ENCODE measurements around the gene PBX1. TPM values are rescaled to one million over a fixed set of nuclear protein-coding genes. Genes with fewer than 3 reads are reported as not detected.

The PBX1 gene
- total RNA-seq, 4 donors from 2014 or later: 25.8 to 31.0 (median 27.1) TPM

DNA sequence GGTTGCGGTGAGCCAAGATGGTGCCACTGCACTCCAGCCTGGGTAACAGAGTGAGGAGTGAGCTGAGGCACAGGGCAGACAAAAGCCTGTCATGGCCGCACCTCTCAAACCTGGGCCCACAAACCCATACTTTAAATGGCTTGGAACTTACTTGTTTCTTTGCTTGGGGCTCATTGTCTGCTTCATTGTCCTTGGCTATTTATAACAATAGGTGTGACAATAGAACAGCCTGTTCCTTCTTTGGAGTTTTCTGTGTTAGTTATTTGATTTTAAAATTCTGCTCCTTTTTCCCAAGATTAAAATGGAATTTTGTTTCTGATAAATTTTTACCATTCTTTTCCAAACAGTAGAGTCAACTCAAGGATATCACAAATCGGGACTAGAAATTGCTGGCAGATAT lies 94.7 kb downstream of the PBX1 start:
- no peak overlapping the region for H3K27ac ChIP-seq
- H3K4me1 ChIP-seq: peaks cover 0 to 13% (median under 1%) of the 10 kb centered on the region in 4 donors
- TF ChIP-seq EP300 (IDR thresholded peaks at IDR 0.05) (no peak), POLR2A (IDR thresholded peaks at IDR 0.05) (no peak)
- TF ChIP-seq, protein P1, sequence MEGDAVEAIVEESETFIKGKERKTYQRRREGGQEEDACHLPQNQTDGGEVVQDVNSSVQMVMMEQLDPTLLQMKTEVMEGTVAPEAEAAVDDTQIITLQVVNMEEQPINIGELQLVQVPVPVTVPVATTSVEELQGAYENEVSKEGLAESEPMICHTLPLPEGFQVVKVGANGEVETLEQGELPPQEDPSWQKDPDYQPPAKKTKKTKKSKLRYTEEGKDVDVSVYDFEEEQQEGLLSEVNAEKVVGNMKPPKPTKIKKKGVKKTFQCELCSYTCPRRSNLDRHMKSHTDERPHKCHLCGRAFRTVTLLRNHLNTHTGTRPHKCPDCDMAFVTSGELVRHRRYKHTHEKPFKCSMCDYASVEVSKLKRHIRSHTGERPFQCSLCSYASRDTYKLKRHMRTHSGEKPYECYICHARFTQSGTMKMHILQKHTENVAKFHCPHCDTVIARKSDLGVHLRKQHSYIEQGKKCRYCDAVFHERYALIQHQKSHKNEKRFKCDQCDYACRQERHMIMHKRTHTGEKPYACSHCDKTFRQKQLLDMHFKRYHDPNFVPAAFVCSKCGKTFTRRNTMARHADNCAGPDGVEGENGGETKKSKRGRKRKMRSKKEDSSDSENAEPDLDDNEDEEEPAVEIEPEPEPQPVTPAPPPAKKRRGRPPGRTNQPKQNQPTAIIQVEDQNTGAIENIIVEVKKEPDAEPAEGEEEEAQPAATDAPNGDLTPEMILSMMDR (IDR thresholded peaks at IDR 0.05): no peak
- H3K4me3 ChIP-seq: no peak overlapping the region
- no peaks in the 10 kb centered on the region for H3K9me3 ChIP-seq
- H3K36me3 ChIP-seq: no peaks in the 10 kb centered on the region
- DNase-seq (ENCODE audit: low spot score in 2 of 2): no peak
- no peaks in the 10 kb centered on the region for H3K27me3 ChIP-seq
- 89 to 90% methylated on average over 3 of the region's 3 CpGs for WGBS, 2 donors

DNA sequence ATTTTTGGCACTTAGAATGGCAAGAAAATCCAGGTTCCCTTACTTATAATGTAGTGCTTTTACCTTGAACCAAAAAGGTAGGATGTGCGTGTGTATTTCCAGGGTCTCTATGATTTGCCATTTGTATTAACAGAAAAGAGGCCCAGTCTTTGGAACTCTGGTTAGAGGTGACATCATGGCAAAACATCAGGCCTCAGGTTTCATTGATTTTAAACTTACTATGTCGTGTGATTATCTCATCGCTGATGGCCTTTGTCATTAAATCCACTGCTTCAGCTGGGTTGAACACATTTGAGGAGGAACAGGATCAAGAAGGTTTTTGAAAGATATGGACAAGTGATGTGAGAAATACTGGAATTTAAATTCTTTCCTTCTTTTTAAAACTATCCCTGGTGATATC lies 95.2 kb downstream of the PBX1 start:
- Histone ChIP-seq H3K27ac (no peak overlapping the region), H3K4me3 (no peak overlapping the region), H3K27me3 (no peaks in the 10 kb centered on the region), H3K36me3 (no peaks in the 10 kb centered on the region), H3K9me3 (no peaks in the 10 kb centered on the region), H3K4me1 (peaks cover 0 to 14% (median 0%) of the 10 kb centered on the region in 4 donors)
- 66 to 81% methylated on average over 3 of the region's 3 CpGs for WGBS, 2 donors
- TF ChIP-seq POLR2A (IDR thresholded peaks at IDR 0.05) (no peak), EP300 (IDR thresholded peaks at IDR 0.05) (no peak)
- TF ChIP-seq, protein P1 (IDR thresholded peaks at IDR 0.05): no peak
- no peak for DNase-seq (ENCODE audit: low spot score in 2 of 2)

DNA sequence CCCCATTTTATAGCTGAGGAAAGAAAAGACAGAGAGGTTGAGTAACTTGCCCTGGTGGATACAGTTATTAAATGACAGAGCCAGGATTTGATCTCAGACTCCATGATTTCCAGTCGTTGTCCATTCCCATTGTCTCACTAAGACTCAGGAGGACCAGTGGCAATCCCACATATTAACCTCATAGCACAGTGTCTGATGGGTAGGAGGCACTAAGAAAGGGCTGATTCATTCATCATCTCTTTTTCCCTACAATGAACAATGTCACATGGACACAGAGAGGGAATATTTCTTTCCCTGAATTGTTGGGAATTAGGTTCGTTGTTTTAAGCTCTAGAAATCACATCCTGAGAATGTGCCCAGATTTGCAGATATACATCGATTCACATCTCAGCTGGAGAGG lies 99.9 kb downstream of the PBX1 start:
- 40 to 42% methylated on average over 3 of the region's 3 CpGs for WGBS, 2 donors
- Histone ChIP-seq H3K27ac (no peak overlapping the region), H3K4me1 (peaks cover 0 to 17% (median 0%) of the 10 kb centered on the region in 4 donors)

GRCh38 chr1:164659621-164660411 lies 100.8 kb downstream of the PBX1 start:
- Histone ChIP-seq H3K9me3 (no peaks in the 10 kb centered on the region), H3K27me3 (no peaks in the 10 kb centered on the region), H3K27ac (no peak overlapping the region), H3K36me3 (no peaks in the 10 kb centered on the region), H3K4me3 (no peak overlapping the region), H3K4me1 (peaks cover 0 to 17% (median 0%) of the 10 kb centered on the region in 4 donors)
- WGBS, 2 donors: 83 to 85% methylated on average over 3 to 4 of the region's 4 CpGs
- TF ChIP-seq EP300 (IDR thresholded peaks at IDR 0.05) (no peak), POLR2A (IDR thresholded peaks at IDR 0.05) (no peak)
- TF ChIP-seq, protein P1 (IDR thresholded peaks at IDR 0.05): no peak
- DNase-seq (ENCODE audit: low spot score in 2 of 2): no peak

More for the DNA sequence above, 99.9 kb downstream of the PBX1 start:
- TF ChIP-seq POLR2A (IDR thresholded peaks at IDR 0.05) (no peak), EP300 (IDR thresholded peaks at IDR 0.05) (no peak)
- TF ChIP-seq, protein P1 (IDR thresholded peaks at IDR 0.05): no peak
- no peak for DNase-seq (ENCODE audit: low spot score in 2 of 2)
- Histone ChIP-seq H3K9me3 (no peaks in the 10 kb centered on the region), H3K36me3 (no peaks in the 10 kb centered on the region), H3K4me3 (no peak overlapping the region), H3K27me3 (no peaks in the 10 kb centered on the region)

GRCh38 chr1:164660412-164660772 lies 101.4 kb downstream of the PBX1 start:
- TF ChIP-seq, protein P1 (IDR thresholded peaks at IDR 0.05): no peak
- no peak for TF ChIP-seq POLR2A (IDR thresholded peaks at IDR 0.05)
- TF ChIP-seq EP300 (IDR thresholded peaks at IDR 0.05): no peak
- no peaks in the 10 kb centered on the region for H3K9me3 ChIP-seq
- no peaks in the 10 kb centered on the region for H3K27me3 ChIP-seq
- H3K27ac ChIP-seq: no peak overlapping the region
- no peak overlapping the region for H3K4me3 ChIP-seq
- 71 to 78% methylated on average over 2 of the region's 2 CpGs for WGBS, 2 donors
- H3K4me1 ChIP-seq: peaks cover 0 to 17% (median 0%) of the 10 kb centered on the region in 4 donors
- no peak for DNase-seq (ENCODE audit: low spot score in 2 of 2)
- H3K36me3 ChIP-seq: no peaks in the 10 kb centered on the region
